Right atrium auricular region (tissue), 2 donors: ENCODE data around the gene HSD3B7. TPM values are rescaled to one million over a fixed set of nuclear protein-coding genes. Genes with fewer than 3 reads are reported as not detected.

ENCODE experiments used
- DNase-seq: peaks from one replicate; pipeline ENCODE4 v3.0.0-alpha.2; 2019; ENCODE audit warnings: low spot score
- H3K27ac ChIP-seq, 2 donors: fragments of 200-600 bp; sonication (generic); 1 replicate in 1 of 2; 2 replicates in 1 of 2; pipeline ENCODE4 v1.5.1; 2016 to 2019
- H3K27me3 ChIP-seq, 2 donors: fragments of 200-600 bp; sonication (generic); one replicate each; pipeline versions ENCODE4 v1.5.1 to v1.6.0; 2017 to 2019
- H3K36me3 ChIP-seq: fragments of 200-600 bp; sonication (generic); one replicate; pipeline ENCODE4 v1.5.1; 2016
- H3K4me1 ChIP-seq, 2 donors: fragments of 200-600 bp; sonication (generic); one replicate each; pipeline versions ENCODE4 v1.5.1 to v1.6.0; 2017 to 2019
- H3K4me3 ChIP-seq, 2 donors: fragments of 200-600 bp; sonication (generic); 1 replicate in 1 of 2; 2 replicates in 1 of 2; pipeline ENCODE4 v1.5.1; 2017 to 2019; ENCODE audit warnings: mild to moderate bottlenecking in 1 of 2, moderate library complexity in 1 of 2
- H3K9me3 ChIP-seq, 2 donors: fragments of 200-600 bp; sonication (generic); one replicate each; pipeline ENCODE4 v1.5.1; 2019
- total RNA-seq, 2 donors: library from RNA; depleted of rRNA; stranded (reverse); fragments of >200 nt; gene quantifications; one replicate each; pipeline ENCODE4 v1.1.0, GENCODE V29; 2016
- TF ChIP-seq, protein P1 (sequence below), 2 donors: fragments of 200-600 bp; sonication (generic); IDR thresholded peaks; one replicate each; pipeline ENCODE4 v1.5.1; 2019; ENCODE audit warnings: antibody characterized with exemption in 2 of 2

The HSD3B7 gene
- total RNA-seq, 2 donors from 2014 or later: 6.0 to 8.5 TPM

DNA sequence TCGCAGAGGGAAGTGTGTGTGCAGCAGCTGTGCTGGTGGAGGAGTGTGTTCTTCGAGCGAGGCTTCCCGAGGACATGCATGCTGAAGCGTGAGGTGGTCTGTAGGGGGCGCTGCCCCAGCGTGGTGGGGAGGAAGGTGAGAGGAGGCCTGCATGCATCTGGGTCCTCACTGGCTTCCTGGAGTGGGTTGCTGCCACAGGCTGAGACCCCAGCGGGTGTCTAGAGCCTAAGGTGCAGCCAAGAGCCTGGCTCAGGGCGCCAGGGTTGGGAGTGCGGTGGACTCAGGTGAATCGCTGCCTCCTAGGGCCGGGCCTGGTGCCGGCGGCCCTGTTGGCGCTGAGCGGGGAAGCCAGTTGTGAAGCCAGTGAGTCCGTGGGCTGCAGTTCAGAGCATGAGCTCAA lies 7.5 kb upstream of the HSD3B7 start:
- Histone ChIP-seq H3K27ac (no peak overlapping the region), H3K4me3 (no peak overlapping the region), H3K4me1 (no peaks in the 10 kb centered on the region), H3K36me3 (peaks cover 83% of the 10 kb centered on the region), H3K27me3 (no peaks in the 10 kb centered on the region), H3K9me3 (no peaks in the 10 kb centered on the region)
- TF ChIP-seq, protein P1, sequence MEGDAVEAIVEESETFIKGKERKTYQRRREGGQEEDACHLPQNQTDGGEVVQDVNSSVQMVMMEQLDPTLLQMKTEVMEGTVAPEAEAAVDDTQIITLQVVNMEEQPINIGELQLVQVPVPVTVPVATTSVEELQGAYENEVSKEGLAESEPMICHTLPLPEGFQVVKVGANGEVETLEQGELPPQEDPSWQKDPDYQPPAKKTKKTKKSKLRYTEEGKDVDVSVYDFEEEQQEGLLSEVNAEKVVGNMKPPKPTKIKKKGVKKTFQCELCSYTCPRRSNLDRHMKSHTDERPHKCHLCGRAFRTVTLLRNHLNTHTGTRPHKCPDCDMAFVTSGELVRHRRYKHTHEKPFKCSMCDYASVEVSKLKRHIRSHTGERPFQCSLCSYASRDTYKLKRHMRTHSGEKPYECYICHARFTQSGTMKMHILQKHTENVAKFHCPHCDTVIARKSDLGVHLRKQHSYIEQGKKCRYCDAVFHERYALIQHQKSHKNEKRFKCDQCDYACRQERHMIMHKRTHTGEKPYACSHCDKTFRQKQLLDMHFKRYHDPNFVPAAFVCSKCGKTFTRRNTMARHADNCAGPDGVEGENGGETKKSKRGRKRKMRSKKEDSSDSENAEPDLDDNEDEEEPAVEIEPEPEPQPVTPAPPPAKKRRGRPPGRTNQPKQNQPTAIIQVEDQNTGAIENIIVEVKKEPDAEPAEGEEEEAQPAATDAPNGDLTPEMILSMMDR (IDR thresholded peaks at IDR 0.05): no peak
- no peak for DNase-seq

DNA sequence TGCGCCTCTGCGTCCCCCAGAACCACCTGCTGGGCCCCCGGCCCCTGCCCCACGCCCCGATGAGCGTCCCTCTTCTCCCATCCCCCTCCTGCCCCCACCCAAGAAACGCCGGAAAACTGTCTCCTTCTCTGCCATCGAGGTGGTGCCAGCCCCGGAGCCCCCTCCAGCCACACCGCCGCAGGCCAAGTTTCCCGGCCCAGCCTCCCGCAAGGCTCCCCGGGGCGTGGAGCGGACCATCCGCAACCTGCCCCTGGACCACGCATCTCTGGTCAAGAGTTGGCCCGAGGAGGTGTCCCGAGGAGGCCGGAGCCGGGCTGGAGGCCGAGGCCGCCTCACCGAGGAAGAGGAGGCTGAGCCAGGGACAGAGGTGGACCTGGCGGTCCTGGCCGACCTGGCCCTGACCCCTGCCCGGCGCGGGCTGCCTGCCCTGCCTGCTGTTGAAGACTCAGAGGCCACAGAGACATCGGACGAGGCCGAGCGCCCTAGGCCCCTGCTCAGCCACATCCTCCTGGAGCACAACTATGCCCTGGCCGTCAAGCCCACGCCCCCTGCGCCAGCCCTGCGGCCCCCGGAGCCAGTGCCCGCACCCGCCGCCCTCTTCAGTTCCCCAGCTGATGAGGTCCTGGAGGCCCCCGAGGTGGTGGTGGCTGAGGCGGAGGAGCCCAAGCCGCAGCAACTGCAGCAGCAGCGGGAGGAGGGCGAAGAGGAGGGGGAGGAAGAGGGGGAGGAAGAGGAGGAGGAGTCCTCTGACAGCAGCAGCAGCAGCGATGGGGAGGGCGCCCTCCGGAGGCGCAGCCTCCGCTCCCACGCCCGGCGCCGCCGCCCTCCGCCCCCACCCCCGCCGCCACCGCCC lies 5.6 kb upstream of the HSD3B7 start:
- H3K36me3 ChIP-seq: peaks cover 76% of the 10 kb centered on the region
- TF ChIP-seq, protein P1 (IDR thresholded peaks at IDR 0.05): no peak

DNA sequence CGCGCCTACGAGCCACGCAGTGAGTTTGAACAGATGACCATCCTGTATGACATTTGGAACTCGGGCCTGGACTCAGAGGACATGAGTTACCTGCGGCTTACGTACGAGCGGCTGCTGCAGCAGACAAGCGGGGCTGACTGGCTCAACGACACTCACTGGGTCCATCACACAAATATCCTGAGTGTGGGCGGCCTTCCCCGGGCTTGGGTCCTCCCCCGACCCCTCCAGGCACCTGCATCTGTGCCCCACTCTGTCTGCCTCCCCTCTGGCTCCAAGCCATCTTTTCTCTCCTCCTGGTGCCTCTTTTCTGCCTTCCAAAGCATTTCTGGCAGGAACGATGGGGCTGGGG lies 5.0 kb upstream of the HSD3B7 start:
- Histone ChIP-seq H3K27ac (no peak overlapping the region), H3K9me3 (no peaks in the 10 kb centered on the region), H3K4me3 (no peak overlapping the region), H3K4me1 (peaks cover 0 to 5% of the 10 kb centered on the region in 2 donors), H3K36me3 (peaks cover 71% of the 10 kb centered on the region), H3K27me3 (no peaks in the 10 kb centered on the region)
- TF ChIP-seq, protein P1 (IDR thresholded peaks at IDR 0.05): no peak
- no peak for DNase-seq

More for the DNA sequence above, 5.6 kb upstream of the HSD3B7 start:
- no peak overlapping the region for H3K27ac ChIP-seq
- DNase-seq: no peak
- no peaks in the 10 kb centered on the region for H3K9me3 ChIP-seq
- no peaks in the 10 kb centered on the region for H3K4me1 ChIP-seq
- H3K4me3 ChIP-seq: no peak overlapping the region
- no peaks in the 10 kb centered on the region for H3K27me3 ChIP-seq

DNA sequence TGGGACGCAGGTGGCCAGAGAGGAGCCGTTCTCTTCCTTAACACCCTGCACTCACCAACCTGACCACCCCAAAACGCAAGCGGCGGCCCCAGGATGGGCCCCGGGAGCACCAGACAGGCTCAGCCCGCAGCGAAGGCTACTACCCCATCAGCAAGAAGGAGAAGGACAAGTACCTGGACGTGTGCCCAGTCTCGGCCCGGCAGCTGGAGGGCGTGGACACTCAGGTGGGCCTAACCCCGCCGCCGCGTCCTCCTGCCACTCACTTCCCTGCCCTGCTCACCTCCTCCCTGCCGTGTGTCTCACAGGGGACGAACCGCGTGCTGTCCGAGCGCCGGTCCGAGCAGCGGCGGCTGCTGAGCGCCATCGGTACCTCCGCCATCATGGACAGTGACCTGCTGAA lies 4.6 kb upstream of the HSD3B7 start:
- Histone ChIP-seq H3K9me3 (no peaks in the 10 kb centered on the region), H3K36me3 (peaks cover 68% of the 10 kb centered on the region)
- TF ChIP-seq, protein P1 (IDR thresholded peaks at IDR 0.05): no peak

GRCh38 chr16:30980959-30981358 lies 4.0 kb upstream of the HSD3B7 start:
- no peaks in the 10 kb centered on the region for H3K27me3 ChIP-seq
- peaks cover 0 to 15% of the 10 kb centered on the region in 2 donors for H3K4me1 ChIP-seq
- H3K36me3 ChIP-seq: peaks cover 63% of the 10 kb centered on the region
- no peak for DNase-seq
- no peaks in the 10 kb centered on the region for H3K9me3 ChIP-seq
- H3K27ac ChIP-seq: no peak overlapping the region
- TF ChIP-seq, protein P1 (IDR thresholded peaks at IDR 0.05): no peak
- no peak overlapping the region for H3K4me3 ChIP-seq

More for the DNA sequence above, 4.6 kb upstream of the HSD3B7 start:
- H3K27me3 ChIP-seq: no peaks in the 10 kb centered on the region
- peaks cover 0 to 9% of the 10 kb centered on the region in 2 donors for H3K4me1 ChIP-seq
- H3K27ac ChIP-seq: no peak overlapping the region
- DNase-seq: no peak
- H3K4me3 ChIP-seq: no peak overlapping the region
